Measurements from ENCODE around the gene RPL39L. TPM values are rescaled to one million over a fixed set of nuclear protein-coding genes. Genes with fewer than 3 reads are reported as not detected.
"Not testable (repeated sequence)": the region's sequence is repeated elsewhere in the genome, so short reads cannot be mapped to it uniquely, and the experiment has no call there.

The RPL39L gene
- total RNA-seq, 2 donors from 2014 or later, result 2.2 to 3.2 TPM

- intact Hi-C loops (cut with DNase I, micrococcal nuclease), result no loop called here
- no peak for ATAC-seq
- DNase-seq, result no peak
Measured at GRCh38 chr3:187150186-187150585, 10.9 kb upstream of the RPL39L start.

- ATAC-seq (no peak), DNase-seq (no peak)
- intact Hi-C loops (cut with DNase I, micrococcal nuclease), result no loop called here
Measured at GRCh38 chr3:187146389-187146788, 7.1 kb upstream of the RPL39L start.

- intact Hi-C loops (cut with DNase I, micrococcal nuclease), result no loop called here
- no peak for ATAC-seq
- no peak for DNase-seq
Measured at GRCh38 chr3:187145149-187145895, 6.0 kb upstream of the RPL39L start.

- DNase-seq (no peak), ATAC-seq (no peak)
- intact Hi-C loops (cut with DNase I, micrococcal nuclease), result no loop called here
Measured at GRCh38 chr3:187139895-187140253, 578 bp upstream of the RPL39L start.

GRCh38 chr3:187136936-187137335 is 2.4 kb downstream of the RPL39L start:
- DNase-seq (no peak), ATAC-seq (no peak)
- intact Hi-C loops (cut with DNase I, micrococcal nuclease), result no loop called here

- ATAC-seq (no peak), DNase-seq (no peak)
- intact Hi-C loops (cut with DNase I, micrococcal nuclease), result no loop called here
Measured at GRCh38 chr3:187136337-187136736, 3.0 kb downstream of the RPL39L start.

GRCh38 chr3:187135172-187135690 is 4.1 kb downstream of the RPL39L start:
- intact Hi-C loops (cut with DNase I, micrococcal nuclease); DNase-seq; ATAC-seq: not testable (repeated sequence)

GRCh38 chr3:187133181-187133580 is 6.1 kb downstream of the RPL39L start:
- ATAC-seq; intact Hi-C loops (cut with DNase I, micrococcal nuclease); DNase-seq: not testable (repeated sequence)

GRCh38 chr3:187132666-187133065 is 6.6 kb downstream of the RPL39L start:
- ATAC-seq (no peak), DNase-seq (no peak)
- intact Hi-C loops (cut with DNase I, micrococcal nuclease), result no loop called here

- intact Hi-C loops (cut with DNase I, micrococcal nuclease), result no loop called here
- ATAC-seq, result no peak
- no peak for DNase-seq
Measured at GRCh38 chr3:187131981-187132380, 7.3 kb downstream of the RPL39L start.

GRCh38 chr3:187130346-187131066 is 8.8 kb downstream of the RPL39L start:
- no peak for DNase-seq
- intact Hi-C loops (cut with DNase I, micrococcal nuclease), result no loop called here
- ATAC-seq, result peak; percentile 90

GRCh38 chr3:187125319-187126031 is 13.8 kb downstream of the RPL39L start:
- intact Hi-C loops (cut with DNase I, micrococcal nuclease), result no loop called here
- no peak for DNase-seq
- ATAC-seq, result no peak

GRCh38 chr3:187122261-187122660 is 17.0 kb downstream of the RPL39L start:
- ATAC-seq (no peak), DNase-seq (no peak)
- intact Hi-C loops (cut with DNase I, micrococcal nuclease), result no loop called here

GRCh38 chr3:187120326-187120725 is 19.0 kb downstream of the RPL39L start:
- intact Hi-C loops (cut with DNase I, micrococcal nuclease), result no loop called here
- DNase-seq (no peak), ATAC-seq (no peak)

- ATAC-seq (no peak), DNase-seq (no peak)
- intact Hi-C loops (cut with DNase I, micrococcal nuclease), result loop anchor here in 1 of 2 donors (5.0 kb wide), 1 partner anchor 53 kb away; no protein-coding TSS in a partner anchor
Measured at GRCh38 chr3:187114511-187114910, 24.8 kb downstream of the RPL39L start.

- ATAC-seq, result peak; percentile 30
- DNase-seq, result no peak
- intact Hi-C loops (cut with DNase I, micrococcal nuclease), result loop anchor here in 1 of 2 donors (5.0 kb wide), 1 partner anchor 54 kb away; no protein-coding TSS in a partner anchor
Measured at GRCh38 chr3:187112934-187113793, 26.1 kb downstream of the RPL39L start.

- intact Hi-C loops (cut with DNase I, micrococcal nuclease), result loop anchor here in 1 of 2 donors (5.0 kb wide), 1 partner anchor 57 kb away; no protein-coding TSS in a partner anchor
- no peak for DNase-seq
Measured at GRCh38 chr3:187110156-187110555, 29.1 kb downstream of the RPL39L start.

GRCh38 chr3:187107989-187108388 is 31.3 kb downstream of the RPL39L start:
- intact Hi-C loops (cut with DNase I, micrococcal nuclease), result no loop called here
- DNase-seq (no peak), ATAC-seq (no peak)

More at GRCh38 chr3:187110156-187110555, 29.1 kb downstream of the RPL39L start:
- no peak for ATAC-seq
